GM19035 (cell line): ENCODE results near the gene ADD3.

Experiments used
- ATAC-seq: cut with Tn5 transposase; IDR thresholded peaks from one replicate; pipeline ENCODE4 v1.9.1; 2021; ENCODE audit not compliant: unreplicated experiment

Gene ADD3

DNA sequence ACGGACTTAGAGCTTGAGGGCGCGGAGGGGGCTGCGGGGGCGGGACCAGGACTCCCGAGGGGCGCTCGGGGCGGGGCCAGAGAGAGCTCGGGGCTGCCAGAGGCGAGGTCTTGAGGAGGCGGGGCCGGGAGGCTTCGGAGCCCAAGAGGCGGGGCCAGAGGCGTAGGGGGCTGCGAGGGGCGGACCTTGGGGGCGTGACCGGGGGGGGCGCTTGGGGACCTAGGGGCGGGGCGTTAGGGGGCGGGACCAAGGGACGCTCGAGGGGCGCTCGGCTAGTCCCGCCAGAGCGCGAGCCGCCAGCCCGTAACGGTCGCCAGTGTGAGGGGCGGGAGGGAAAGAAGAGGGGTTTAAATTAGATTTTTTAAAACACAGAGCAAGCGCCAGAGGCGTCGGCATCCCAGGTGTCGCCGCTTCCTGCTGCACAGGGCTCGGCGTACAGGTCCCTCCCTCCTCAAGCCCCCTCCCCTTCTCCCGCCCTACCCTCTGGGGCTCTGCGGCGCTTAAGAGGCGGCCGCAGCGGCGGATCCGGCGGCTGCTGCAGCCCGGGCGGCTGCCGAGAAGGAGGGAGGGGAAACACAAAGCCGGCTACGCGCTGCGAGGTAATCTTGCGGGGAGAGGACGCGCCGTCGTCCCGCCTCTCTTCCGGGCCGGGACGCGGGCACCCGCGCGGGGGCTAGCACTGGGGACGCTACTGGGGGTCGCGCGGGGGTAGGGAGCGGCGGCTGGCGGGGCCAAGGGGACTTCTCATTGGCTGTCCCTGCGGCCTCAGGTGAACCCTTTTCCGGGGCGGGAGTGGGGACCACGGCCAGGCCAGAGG lies at the start of gene ADD3:
Gene ADD3, plus strand, starts transcription at position 284 of the 817 bp plus-strand sequence. CDS start 92,670 bp downstream, outside the sequence.
- ATAC-seq: peak; percentile 62

- ATAC-seq: no peak
Measured at GRCh38 chr10:109958059-109958458, 49.7 kb upstream of the ADD3 start.

GRCh38 chr10:109959259-109960145 lies 48.3 kb upstream of the ADD3 start:
- no peak for ATAC-seq

DNA sequence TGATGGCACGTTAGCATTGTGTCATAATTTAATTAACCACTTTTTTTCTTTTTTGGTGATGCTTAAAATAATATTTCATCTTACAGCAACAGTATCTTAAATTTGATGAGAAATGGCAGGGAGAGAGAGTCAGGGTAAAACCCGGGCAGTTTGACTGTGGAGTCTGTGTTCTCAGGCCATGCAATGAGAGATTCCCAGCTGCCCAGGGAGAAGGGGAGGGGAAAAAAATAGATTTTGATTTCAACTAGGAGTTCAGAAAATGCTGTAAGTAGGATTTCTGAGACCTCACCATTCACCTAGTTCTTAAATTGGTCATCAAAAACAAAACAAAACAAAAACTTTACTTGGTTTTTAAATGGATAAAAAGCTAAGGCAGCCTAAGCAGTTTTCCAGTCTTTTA lies 47.1 kb upstream of the ADD3 start:
- ATAC-seq: no peak

- no peak for ATAC-seq
Measured at GRCh38 chr10:109961174-109962001, 46.4 kb upstream of the ADD3 start.

- no peak for ATAC-seq
Measured at GRCh38 chr10:109962247-109962646, 45.5 kb upstream of the ADD3 start.

DNA sequence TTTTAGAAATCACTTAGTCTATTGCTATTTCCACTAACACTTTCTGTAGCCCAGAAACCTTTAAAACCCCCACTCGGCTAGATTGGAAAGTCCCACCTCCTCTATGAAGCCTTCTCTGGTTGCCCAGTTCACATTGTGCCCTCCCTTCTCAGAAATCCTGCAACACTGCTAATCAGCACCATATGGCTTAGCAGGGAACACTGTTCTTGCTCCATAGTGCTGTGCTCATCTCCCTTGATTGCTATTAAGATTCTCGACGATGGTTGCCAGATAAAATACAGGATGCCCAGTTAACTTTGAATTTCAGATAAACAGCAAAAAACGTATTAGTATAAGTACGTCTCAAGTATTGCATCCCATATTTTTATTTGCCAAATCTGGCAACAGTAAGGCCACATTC lies 44.3 kb upstream of the ADD3 start:
- no peak for ATAC-seq

DNA sequence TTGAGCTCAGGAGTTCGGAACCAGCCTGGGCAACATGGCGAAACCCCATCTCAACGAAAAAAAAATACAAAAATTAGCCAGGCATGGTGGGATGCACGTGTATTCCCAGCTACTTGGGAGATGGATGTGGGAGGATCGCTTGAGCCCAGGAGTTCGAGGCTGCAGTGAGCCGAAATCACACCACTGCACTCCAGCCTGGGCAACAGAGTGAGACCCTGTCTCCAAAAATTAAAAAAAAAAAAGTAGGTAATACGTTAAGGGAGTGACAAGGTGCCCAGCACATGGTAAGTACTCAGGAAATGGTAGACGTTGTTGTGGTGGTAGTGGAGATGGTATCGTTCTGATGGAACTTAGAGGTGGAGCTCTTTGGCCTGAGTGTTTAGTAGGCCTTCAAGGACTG lies 43.5 kb upstream of the ADD3 start:
- no peak for ATAC-seq

- no peak for ATAC-seq
Measured at GRCh38 chr10:109966961-109967738, 40.6 kb upstream of the ADD3 start.

GRCh38 chr10:109967739-109968088 lies 40.1 kb upstream of the ADD3 start:
- ATAC-seq: no peak

DNA sequence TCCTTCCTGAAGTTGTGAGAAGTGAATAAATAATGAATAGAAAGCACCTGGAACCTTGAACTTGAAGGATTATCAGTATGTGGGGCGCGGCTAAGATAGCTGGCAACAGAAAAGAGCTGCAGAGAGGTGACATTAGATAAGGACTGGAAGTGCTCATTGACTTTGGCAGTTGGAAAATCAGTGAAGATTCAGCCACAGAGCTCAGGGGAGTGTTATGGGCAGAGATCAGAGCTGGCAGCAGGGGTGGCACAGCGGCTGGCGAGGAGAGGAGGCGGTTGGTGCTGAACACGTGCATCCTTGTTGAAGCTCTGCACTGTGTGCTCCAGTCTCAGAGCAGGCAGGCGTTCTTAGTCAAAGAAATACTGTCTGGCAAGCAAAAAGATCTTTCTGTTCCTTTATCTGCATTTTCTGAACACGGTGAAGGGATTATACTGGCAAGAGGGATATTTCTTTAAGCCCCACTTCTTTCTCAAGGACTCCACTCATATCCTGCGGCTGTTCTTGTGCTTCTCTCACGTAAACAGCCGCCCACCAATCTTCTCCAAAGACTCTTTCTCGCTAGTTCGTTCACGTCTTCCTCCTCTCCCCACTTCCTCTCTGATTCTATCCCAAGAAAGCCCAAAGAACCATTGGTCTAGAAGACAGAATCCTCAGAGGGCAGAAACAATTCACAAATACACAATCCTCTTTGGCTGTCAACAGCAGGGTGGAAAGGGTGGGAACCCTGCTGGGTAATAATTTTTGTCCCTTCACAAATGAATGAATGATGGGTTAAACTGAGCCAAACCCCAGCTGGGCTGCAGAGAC lies 38.6 kb upstream of the ADD3 start:
- no peak for ATAC-seq

GRCh38 chr10:109969760-109970346 lies 37.9 kb upstream of the ADD3 start:
- ATAC-seq: no peak

DNA sequence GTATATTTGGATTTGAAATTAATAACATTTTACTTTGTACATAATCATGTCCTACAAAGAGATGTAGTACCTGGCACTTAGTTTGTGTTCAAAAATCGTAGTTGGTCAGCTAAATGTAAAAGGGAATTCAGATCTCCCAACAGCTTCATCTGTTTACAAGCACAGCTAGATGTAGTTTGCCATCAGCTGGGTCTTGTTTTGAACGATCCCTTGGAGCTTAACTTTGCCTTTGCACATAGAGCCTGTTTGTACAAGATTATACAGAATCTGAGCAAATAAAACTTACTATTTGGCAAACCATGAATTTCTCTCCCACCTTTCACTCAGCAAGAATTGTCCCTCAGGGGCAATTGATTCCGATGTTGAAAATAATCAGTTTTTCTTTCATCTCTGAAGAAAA lies 36.1 kb upstream of the ADD3 start:
- ATAC-seq: no peak

- no peak for ATAC-seq
Measured at GRCh38 chr10:109972372-109973001, 35.3 kb upstream of the ADD3 start.

- ATAC-seq: no peak
Measured at GRCh38 chr10:109973326-109973829, 34.4 kb upstream of the ADD3 start.

DNA sequence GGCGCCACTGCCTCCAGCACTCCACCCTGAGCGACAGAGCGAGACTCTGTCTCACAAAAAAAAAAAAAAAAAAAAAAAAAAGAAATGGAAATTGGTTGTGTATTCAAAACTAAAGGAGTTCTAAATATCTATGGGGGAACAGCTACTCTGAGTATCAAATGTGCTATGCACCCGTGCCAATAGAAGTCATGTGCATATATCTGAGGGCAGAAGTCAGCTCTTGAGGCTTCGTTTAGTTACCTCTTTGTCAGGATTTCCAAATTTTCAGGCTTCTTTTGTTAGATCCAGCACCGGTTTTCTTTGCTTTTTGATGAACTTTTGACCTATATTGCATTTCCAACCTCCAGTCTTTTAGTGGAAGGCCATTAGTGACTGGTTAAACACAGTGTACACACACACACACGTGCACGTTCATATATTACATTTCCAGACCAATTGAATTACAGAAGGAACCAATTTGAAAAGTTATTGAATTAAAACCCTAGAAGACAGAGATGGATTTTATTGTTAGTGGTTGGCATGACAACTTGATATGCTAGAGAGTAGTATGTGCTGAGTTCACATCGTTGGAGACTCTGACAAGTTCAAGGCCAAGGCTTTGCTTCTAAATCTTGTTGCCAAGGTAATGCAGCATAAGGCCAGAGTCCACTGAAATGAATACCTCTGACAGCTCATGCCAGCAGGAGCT lies 33.1 kb upstream of the ADD3 start:
- no peak for ATAC-seq

DNA sequence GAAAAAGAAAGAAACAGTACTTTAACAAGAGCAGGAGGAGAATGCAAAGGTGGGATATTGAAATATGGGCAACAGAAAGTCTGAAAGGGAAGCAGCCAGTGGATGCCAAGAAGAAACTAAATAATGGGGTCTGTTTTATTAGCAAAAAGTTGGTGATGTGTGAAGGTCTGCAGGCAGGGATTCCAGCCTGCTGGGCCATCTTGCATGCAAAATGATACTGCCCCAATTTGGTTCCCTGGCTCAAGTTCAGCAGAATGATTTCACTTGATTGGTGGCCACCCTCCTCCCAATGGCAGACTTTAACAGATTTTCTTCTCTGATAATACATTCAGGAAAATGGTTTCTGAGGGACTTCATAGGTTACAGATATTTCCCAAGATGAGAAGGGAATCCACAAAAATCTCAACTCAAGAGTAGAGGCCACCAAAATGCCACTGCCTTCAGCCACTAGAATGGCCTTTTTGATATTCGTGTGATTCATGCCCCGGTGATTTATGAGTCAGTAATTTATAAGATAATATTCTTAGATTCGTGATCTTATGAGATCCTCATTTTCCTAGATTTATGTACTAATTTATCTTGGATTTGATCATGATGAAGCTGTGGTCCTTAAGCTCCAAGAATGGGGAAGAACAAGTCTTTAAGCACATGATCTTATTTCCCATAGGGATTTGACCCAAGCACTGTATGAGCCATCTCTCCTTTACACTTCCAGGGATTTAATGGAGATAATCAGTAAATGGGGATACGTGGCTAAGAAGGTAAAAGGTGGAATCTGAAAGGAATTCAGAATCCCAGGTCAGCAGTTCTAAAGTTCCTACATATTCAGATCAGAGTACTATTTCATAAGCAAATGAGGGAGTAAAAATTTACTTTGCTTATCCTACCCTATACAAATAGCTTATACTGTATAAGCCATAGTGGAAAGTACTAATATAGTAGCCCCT lies 32.3 kb upstream of the ADD3 start:
- no peak for ATAC-seq
